DMS 273 (cell line): Measurements from ENCODE around the gene USP30.

ENCODE experiments used
- DNase-seq: peaks from one replicate; lab custom pipeline; 2025; ENCODE audit not compliant: unreplicated experiment; lab: John Stamatoyannopoulos, UW

Gene USP30

DNA sequence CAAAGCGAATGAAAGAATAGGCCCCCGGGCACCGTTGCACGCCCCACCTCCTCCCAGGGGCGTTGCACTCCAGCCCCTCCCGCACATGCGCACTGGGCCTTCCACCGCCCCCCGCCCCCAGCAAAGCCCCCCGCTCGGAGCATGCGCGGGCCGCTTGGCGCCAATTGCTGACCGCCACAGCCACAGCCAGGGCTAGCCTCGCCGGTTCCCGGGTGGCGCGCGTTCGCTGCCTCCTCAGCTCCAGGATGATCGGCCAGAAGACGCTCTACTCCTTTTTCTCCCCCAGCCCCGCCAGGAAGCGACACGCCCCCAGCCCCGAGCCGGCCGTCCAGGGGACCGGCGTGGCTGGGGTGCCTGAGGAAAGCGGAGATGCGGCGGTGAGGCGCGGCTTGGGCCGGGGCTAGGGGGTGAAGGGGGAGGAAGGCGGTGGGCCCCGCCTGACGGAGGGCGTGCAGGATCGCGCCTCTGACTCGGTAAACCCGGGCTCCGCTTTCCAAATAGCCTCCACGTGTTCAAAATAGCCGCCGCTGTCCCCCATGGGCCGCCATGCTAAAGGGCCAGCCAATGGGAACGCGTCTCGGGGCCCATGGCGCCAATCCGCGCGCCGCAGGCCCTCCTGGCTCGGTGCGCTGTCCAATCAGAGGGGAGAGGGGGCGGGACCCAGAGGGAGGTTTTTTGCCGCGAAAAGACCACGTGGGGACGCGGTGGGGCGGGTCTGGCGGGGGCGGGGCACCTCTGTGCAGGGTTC, 45.2 kb downstream of the USP30 start, which contains the start of gene UNG:
Gene UNG (plus strand): TSS at position 163 of the 748 bp plus-strand sequence. CDS start 83 bp downstream, at position 246.
- peak; percentile 97 for DNase-seq

DNA sequence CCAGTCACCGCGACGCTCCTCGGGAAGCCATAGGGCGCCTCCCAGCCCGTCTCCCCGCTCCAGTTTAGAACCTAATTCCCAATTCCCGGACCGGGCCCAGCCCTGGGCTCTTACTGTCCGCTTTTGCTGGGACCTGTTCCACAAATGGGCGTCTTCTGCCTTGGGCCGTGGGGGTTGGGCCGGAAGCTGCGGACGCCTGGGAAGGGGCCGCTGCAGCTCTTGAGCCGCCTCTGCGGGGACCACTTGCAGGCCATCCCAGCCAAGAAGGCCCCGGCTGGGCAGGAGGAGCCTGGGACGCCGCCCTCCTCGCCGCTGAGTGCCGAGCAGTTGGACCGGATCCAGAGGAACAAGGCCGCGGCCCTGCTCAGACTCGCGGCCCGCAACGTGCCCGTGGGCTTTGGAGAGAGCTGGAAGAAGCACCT, 45.8 kb downstream of the USP30 start:
- DNase-seq: peak; percentile 72

DNA sequence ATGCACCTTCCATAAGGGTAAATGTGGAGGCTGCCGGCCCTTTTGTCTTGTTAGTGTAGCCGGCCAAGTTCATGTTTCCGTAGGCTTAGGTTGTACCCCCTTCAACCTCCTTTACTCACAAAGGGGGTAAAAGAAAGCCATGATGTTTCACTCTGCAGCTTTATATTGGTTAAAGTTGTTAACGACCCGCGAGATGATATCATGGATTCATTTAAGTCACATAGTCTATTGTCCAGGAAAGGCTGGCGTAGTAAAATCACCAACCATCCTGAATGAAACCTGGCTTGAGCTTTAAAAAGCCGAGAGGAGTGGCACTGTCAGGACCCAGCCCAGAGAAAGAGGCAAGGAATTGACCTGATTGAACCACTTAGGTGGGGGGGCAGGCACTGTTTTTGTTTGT, 46.3 kb downstream of the USP30 start:
- DNase-seq: peak; percentile 41

DNA sequence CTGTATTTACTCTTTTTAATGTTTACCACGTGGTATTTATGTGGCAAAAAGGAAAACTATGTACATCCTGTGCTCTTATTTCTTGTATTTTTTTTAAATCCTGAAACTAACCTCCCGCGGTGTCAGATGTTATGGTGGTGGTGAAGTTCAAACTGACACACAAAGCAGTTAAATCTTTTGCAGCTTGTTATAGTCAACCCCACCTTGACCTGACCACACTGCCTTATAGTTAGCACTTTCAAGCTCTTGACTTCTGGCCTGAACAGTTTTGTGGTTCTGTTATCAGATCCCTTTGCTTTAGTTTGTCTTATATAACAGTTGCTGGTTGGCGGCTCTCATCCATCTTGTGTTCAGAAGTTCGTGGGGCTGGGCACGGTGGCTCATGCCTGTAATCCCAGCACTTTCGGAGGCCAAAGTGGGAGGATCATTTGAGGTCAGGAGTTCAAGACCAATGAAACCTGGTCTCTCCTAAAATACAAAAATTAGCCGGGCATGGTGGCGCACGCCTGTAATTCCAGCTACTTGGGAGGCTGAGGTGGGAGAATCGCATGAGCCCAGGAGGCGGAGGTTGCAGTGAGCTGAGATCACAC, 47.1 kb downstream of the USP30 start:
- DNase-seq: no peak

DNA sequence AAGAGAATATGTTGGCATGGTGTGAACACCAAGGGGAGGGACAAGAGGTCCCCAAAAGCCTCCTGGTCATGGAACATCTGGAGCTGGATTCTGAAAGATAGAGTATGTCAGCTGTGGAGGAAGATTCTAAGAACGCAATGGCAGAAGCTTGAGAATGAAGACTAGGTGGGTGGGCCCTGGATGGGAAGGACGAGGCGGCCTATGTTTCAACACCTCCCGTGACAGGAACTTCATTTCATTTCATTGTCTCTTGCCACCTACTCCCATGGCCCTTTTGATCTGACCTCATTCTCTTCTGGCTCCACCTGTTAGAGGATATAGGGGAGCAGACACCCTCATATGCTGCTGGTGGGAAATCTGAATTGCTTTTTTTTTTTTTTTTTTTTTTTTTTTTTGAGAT, 48.4 kb downstream of the USP30 start:
- no peak for DNase-seq

DNA sequence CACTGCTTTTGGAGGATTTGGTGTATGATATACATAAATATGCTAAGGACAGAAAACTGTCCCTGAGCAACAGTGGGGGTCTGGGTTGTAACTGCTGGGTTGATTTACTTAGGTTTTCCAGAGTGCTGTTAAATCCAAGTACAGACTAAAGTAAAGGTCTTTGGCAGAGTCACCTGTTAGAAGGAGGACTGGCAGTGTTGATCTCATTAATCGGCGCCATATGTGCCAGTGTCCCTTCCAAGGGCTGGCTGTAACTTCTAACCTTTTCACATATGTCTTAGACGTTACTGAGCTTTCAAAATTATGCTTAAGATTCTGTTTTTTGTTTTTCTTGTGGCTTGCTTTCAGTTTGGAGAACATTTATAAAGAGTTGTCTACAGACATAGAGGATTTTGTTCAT, 50.1 kb downstream of the USP30 start:
- peak; percentile 10 for DNase-seq

DNA sequence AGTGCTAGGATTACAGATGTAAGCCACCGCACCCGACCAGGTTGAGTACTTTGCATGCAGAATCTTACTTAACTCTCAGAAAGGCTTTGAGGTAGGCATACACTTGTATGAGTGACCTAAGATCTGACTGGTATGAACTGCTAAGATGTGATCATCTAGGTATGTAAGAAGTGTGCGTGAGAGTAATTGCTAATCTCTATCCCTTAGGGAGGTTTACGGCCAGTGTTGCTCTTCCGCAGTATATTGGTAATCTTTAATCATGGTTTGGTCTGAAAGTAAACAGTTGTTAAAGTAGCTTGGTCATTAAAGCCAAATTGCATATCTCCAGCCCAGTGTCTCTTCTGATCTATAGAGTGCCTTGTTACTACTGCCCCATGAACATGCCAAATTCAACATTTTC, 52.8 kb downstream of the USP30 start:
- no peak for DNase-seq

DNA sequence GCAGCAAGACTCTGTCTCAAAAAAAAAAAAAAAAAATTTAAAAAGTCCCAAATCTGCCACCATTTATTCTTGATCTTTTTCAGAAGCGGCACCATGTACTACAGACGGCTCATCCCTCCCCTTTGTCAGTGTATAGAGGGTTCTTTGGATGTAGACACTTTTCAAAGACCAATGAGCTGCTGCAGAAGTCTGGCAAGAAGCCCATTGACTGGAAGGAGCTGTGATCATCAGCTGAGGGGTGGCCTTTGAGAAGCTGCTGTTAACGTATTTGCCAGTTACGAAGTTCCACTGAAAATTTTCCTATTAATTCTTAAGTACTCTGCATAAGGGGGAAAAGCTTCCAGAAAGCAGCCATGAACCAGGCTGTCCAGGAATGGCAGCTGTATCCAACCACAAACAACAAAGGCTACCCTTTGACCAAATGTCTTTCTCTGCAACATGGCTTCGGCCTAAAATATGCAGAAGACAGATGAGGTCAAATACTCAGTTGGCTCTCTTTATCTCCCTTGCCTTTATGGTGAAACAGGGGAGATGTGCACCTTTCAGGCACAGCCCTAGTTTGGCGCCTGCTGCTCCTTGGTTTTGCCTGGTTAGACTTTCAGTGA, 57.5 kb downstream of the USP30 start:
- peak; percentile 36 for DNase-seq

DNA sequence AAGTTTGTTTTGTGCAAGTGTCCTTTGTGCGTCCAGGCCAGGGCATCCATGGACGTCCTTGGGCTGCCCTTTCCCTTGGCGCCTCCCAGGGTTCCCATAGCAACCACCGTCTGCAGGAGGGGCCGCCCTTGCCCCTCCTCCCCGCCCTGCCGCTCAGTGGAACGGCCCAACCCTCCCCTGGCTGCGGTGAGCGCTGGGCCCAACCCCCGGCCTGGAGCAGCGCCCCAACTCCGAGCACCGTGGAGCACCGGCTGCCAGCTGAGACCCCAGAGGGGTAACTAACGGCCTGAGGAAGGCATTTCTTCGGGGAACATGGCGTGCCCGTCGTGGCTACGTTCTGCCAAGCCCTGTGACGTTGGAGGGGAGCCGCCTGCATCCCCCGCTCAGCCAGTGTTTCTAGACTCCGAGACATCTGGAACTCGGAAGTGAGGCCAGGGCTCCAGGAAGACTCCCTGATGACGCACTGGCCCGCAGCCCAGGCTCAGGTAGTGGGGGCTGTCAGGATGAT, 58.7 kb downstream of the USP30 start:
- DNase-seq: peak; percentile 62

DNA sequence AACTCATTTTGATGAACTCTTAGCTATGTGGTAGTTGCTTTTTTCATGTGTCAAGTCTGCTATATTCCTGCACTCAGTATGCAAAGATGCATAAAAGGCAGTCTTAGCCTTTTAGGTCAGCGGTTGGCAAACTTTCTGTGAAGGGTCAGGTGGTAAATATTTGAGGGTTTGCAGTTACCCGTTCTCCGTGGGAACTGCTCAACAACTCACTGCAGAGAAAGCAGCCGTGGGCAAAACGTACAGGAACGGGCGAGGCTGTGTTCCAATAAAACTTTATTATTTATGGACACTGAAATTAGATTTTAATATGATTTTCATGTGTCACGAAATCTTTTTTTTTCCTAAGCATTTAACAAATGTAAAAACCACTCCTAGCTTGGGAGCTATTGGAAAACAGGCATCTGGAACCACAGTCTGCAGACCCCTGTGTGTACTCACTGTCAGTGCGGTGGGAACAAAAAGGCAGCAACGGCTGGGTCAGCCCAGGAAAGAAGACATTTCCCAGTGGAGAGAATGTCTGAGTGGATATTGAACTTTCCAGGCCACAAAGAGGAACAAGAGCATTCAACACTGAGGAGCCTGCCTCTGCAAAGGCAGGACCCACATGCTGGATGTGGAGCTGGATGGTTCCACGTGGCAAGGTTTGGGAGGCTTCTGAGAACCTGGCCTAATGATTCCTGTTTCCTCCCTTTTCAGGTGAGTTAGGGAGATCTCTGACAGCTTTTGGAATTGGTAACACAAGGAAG, 60.5 kb downstream of the USP30 start:
- DNase-seq: no peak

DNA sequence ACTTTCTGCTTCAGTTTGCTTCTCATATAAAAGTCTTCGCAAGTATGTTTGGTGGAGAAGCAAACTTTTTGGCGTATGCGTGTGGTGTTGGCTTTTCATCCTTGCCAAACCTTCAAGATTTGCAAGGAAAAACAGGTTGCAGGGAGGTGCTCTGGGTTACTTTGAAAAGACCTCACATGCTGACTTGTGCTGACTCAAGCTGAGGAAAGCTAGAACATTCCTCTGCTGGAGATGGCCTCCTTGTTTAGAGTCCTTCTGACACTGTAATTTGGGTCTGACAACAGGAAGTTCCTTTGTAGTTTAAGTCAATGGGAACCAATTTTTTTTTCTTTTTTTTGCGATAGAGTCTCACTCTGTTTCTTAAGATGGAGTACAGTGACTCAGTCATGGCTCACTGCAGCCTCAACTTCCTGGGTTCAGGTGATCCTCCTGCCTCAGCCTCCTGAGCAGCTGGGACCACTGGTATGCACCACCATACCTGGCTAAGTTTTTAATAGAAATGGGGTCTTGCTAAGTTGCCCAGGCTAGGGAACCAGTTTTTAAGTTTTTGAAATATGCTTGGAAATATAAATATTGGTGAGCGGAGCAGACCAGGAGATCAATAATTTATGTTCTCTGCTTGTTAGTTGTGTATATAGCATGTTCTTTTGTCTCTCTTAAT, 61.4 kb downstream of the USP30 start:
- DNase-seq: no peak

DNA sequence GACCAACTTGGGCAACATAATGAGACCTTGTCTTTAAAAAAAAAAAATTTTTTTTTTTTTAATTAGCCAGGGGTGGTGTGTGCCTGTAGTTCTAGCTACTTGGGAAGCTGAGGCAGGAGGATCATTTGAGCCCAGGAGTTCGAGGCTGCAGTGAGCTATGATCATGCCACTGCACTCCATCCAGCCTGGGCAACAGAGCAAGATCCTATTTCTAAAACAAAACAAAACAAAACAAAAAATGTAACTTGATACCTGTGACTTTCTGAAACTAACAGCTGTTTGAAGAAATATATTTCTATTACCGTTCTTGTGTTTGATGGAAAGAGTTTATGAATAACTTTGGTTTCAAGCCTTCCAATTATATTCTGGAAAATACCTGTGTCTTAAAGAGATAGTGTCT, 62.3 kb downstream of the USP30 start:
- no peak for DNase-seq

DNA sequence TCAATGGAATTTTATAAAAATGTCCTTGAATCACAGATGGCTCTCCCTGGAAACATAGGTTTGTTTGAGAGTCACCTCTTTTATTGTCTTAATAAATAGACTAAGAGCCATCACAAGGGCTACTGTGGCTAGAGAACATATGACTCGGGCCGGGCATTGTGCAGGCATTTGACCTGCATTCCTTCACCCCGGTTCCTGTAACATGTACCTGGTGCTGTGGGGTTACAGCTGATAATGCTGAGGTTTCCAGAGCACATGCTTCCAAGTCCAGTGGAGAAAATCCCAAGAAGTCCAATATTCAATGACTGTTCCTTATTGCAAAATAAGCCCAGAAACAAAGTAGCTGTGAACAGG, 63.0 kb downstream of the USP30 start:
- no peak for DNase-seq

DNA sequence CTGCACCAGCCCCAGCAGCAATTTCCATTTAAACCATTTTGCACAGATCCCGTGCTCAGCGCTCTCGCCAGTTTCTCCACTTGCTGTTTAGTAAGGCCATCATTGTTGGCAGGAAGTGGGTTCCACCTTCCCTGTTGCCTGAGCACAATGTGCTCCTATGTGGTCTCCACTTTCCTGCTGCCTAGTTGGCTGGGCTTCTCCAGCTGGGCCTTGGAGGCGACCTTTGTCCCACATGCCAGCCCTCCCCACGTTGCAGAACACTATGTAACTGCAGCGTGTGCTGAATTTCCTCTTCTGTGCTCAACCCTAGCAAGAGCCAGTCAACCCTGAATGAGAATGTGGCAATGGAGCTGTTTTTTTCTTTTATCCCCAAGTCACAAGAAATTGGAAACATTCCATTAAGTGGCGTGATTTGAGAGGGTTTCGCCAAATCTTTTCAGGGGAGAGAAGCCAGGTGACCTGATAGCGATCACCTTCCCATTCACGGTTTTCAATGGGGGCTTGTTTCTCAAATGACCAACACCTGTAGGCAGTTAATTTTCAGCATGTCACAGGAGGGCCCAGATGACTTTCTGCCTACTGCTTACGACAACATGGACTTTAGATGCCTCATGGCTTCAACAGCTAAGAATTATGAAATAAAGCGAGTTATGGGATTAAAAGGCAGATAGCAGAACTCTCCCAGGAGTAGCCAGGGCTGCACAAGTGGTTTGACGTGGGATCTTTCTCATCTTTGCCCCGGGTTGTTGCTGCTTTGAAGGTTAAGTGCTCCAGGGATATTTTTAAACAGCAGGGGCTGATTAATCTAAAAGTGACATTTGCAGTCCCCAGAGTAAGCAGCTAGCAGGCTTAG, 63.6 kb downstream of the USP30 start, which contains the start of gene ACACB:
Gene ACACB (plus strand): TSS at position 830 of the 853 bp plus-strand sequence. CDS start 22,819 bp downstream, outside the sequence.
- DNase-seq: no peak

DNA sequence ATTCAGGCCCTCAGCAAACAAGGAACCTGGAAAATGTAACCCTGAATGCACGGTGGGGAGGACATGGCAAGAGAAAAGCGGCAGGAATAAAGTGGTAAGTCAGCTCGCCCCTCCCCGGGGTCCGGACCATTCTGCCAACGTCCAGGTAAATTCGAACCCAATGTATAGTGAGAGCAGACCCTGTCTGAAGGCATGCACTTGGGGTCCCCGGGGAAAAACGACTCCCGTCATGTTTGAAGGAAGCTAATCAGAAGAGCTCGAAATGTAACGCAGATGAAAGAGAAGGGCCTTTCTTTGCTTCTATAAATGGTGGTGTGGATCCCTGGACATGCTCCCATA, 64.2 kb downstream of the USP30 start:
- DNase-seq: no peak

DNA sequence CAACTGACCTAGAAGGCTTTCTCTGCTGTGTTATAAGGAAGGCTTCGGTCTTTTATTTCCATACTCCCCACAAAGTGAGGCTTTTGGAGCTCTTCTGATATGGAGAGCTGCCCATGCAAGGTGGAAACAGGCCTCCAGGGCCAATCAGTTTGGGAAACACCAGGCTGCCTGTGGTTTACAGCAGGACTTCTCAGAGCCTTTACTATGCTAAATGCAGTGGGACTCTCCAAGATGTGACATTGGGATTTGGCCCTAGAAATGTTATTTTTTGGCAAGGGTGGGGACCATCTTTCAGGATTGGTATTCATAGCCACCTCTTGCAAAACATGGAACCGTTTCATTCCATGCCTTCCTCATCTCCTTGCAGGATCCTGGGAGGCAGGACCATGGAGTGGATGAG, 67.7 kb downstream of the USP30 start:
- no peak for DNase-seq

DNA sequence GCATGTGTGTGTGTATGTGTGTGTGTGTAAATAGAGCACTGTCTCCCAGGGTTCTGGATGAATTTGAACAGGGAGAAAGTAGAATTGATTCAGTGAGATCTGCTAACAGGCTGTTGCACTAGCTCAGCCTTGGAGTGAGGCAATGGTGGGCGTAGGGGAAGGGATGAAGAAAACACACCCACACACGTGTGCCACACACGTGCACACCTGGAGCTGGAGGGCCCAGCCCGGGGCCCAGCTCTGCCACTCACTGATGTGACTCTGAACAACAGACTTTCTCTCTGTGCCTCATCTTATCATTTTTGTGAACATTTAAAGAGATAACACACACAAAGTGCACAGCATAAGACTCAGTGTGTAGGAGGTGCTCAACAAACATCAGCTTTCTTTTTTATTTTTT, 68.2 kb downstream of the USP30 start:
- no peak for DNase-seq

DNA sequence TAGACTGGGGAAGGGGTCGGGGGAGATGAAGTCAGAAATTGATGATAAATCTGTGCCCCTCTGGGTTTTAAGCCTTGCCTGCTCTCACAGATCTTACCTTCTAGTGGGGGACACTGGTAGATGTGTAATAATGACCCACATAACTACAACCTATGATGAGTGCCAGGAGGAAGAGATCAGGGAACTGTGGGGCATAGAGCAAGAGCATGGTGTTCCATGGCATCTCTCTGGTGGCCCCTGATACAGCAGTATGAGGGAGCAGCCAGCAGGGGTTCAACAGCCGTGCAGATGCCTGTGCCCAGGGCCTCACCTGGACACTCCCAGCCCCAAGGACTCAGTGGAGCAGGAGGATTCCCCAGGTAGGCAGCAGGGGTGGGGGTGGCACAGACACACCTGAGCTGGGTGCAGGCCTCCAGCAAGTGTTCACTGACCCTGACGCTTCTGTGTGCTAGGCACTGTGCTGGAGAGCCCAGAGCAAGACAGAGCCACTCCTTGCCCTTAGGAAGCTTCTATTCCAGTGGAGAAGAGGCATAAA, 69.0 kb downstream of the USP30 start:
- DNase-seq: no peak

DNA sequence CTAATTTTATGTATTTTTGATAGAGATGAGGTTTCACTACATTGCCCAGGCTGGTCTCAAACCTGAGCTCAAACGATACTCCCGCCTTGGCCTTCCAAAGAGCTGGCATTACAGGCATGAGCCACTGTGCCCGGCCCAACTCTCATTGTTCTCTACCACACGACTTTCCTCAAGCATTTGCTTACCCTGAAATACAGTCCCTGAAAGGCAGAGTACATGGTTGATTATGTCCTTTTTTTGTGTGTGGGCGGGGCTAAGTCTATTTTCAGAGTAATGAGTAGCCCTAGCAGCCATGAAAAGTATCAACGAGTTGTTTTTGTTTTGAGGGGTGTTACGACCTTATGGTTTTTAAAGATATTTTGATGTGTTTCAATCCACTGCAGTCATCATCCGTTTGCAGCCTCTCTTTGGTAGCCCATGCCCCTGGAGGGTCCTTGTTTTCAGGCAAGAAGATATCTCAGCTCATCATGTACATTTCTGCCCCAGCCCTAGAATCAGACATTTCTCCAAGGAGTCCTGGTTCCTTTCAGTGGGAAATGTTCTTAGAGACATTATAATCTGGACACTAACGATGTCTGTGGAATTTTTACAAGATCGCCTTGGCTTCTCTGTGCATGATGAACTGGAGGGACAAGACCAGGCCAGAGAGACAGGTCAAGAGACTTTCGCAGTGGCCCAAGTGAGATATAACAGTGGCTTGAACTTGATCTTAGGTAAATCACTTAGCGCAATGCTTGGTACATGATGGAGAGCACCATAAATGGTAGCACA, 72.7 kb downstream of the USP30 start:
- DNase-seq: no peak
